ENCODE results near the gene REC8.
"Not testable (repeated sequence)": the region's sequence is repeated elsewhere in the genome, so short reads cannot be mapped to it uniquely, and the experiment has no call there.

The REC8 gene

GRCh38 chr14:24183014-24183481, 11.2 kb downstream of the REC8 start:
- no peak for DNase-seq (ENCODE audit: low read depth)

- DNase-seq (ENCODE audit: low read depth), result no peak
Observed at GRCh38 chr14:24184104-24184970, 12.5 kb downstream of the REC8 start.

GRCh38 chr14:24185026-24185425, 13.1 kb downstream of the REC8 start:
- no peak for DNase-seq (ENCODE audit: low read depth)

GRCh38 chr14:24185741-24186140, 13.9 kb downstream of the REC8 start:
- no peak for DNase-seq (ENCODE audit: low read depth)

- DNase-seq (ENCODE audit: low read depth), result no peak
Observed at GRCh38 chr14:24186831-24187538, 15.1 kb downstream of the REC8 start.

GRCh38 chr14:24187539-24187915, 15.6 kb downstream of the REC8 start:
- DNase-seq (ENCODE audit: low read depth), result no peak

- DNase-seq (ENCODE audit: low read depth), result peak; percentile 91
Observed at GRCh38 chr14:24188251-24189058, 16.6 kb downstream of the REC8 start, which contains the start of gene IPO4. TSS of gene IPO4 (minus strand) at chr14:24188816. CDS start at chr14:24188787, 29 bp downstream.

- DNase-seq (ENCODE audit: low read depth), result no peak
Observed at GRCh38 chr14:24189059-24189375, 17.1 kb downstream of the REC8 start.

GRCh38 chr14:24189460-24189859, 17.6 kb downstream of the REC8 start:
- no peak for DNase-seq (ENCODE audit: low read depth)

GRCh38 chr14:24190416-24190815, 18.5 kb downstream of the REC8 start:
- DNase-seq (ENCODE audit: low read depth), result no peak

GRCh38 chr14:24192933-24193332, 21.1 kb downstream of the REC8 start:
- no peak for DNase-seq (ENCODE audit: low read depth)

GRCh38 chr14:24194186-24194872, 22.4 kb downstream of the REC8 start:
- no peak for DNase-seq (ENCODE audit: low read depth)

- DNase-seq (ENCODE audit: low read depth), result no peak
Observed at GRCh38 chr14:24194873-24195185, 22.9 kb downstream of the REC8 start.

- DNase-seq (ENCODE audit: low read depth), result peak; percentile 79
Observed at GRCh38 chr14:24195186-24196070, 23.5 kb downstream of the REC8 start, which contains the start of gene TM9SF1. TSS of gene TM9SF1 (minus strand) at chr14:24195441. CDS start at chr14:24195019, 422 bp downstream.

GRCh38 chr14:24196071-24197055, 24.5 kb downstream of the REC8 start:
- DNase-seq (ENCODE audit: low read depth), result no peak

GRCh38 chr14:24197056-24197450, 25.2 kb downstream of the REC8 start:
- no peak for DNase-seq (ENCODE audit: low read depth)

- DNase-seq (ENCODE audit: low read depth), result no peak
Observed at GRCh38 chr14:24198814-24199524, 27.1 kb downstream of the REC8 start.

GRCh38 chr14:24202538-24202937, 30.7 kb downstream of the REC8 start:
- DNase-seq (ENCODE audit: low read depth), result not testable (repeated sequence)

All from activated T-helper 1 cell treated with Interleukin-2 at 50 U/mL for 16 hours (primary cell).